Medulla oblongata (tissue), 1 donor: ENCODE data around the gene RBM19.

Source experiments
- DNase-seq: peaks from one replicate; pipeline ENCODE4 v3.0.0-alpha.2; 2015; ENCODE audit errors: extremely low spot score

Gene RBM19

GRCh38 chr12:113855998-113856397 is 110.1 kb downstream of the RBM19 start:
- DNase-seq, result no peak

GRCh38 chr12:113854385-113855142 is 111.6 kb downstream of the RBM19 start:
- no peak for DNase-seq

GRCh38 chr12:113853491-113853890 is 112.6 kb downstream of the RBM19 start:
- DNase-seq, result no peak

- peak; percentile 26 for DNase-seq
These were observed 113.2 kb downstream of the RBM19 start for GRCh38 chr12:113852695-113853490.

GRCh38 chr12:113852264-113852663 is 113.9 kb downstream of the RBM19 start:
- DNase-seq, result no peak

- DNase-seq, result peak; percentile 78
These were observed 115.6 kb downstream of the RBM19 start for GRCh38 chr12:113850309-113851056.

- no peak for DNase-seq
These were observed 118.3 kb downstream of the RBM19 start for GRCh38 chr12:113847856-113848255.

- DNase-seq, result no peak
These were observed 119.0 kb downstream of the RBM19 start for GRCh38 chr12:113846883-113847755.

- DNase-seq, result no peak
These were observed 120.0 kb downstream of the RBM19 start for GRCh38 chr12:113845900-113846674.

GRCh38 chr12:113844495-113845210 is 121.5 kb downstream of the RBM19 start:
- no peak for DNase-seq

GRCh38 chr12:113842699-113843098 is 123.4 kb downstream of the RBM19 start:
- DNase-seq, result no peak

- DNase-seq, result no peak
These were observed 124.3 kb downstream of the RBM19 start for GRCh38 chr12:113841786-113842185.

GRCh38 chr12:113840401-113841042 is 125.6 kb downstream of the RBM19 start:
- no peak for DNase-seq

- no peak for DNase-seq
These were observed 127.2 kb downstream of the RBM19 start for GRCh38 chr12:113838896-113839295.

- DNase-seq, result no peak
These were observed 128.4 kb downstream of the RBM19 start for GRCh38 chr12:113837528-113838296.

GRCh38 chr12:113837084-113837483 is 129.0 kb downstream of the RBM19 start:
- no peak for DNase-seq

GRCh38 chr12:113835896-113836295 is 130.2 kb downstream of the RBM19 start:
- DNase-seq, result no peak

GRCh38 chr12:113835433-113835832 is 130.7 kb downstream of the RBM19 start:
- DNase-seq, result no peak

- no peak for DNase-seq
These were observed 132.7 kb downstream of the RBM19 start for GRCh38 chr12:113833422-113833821.
